ENCODE results near the gene LRRC8E. TPM values are rescaled to one million over a fixed set of nuclear protein-coding genes. Genes with fewer than 3 reads are reported as not detected.
A peak's percentile ranks its signal among the peaks of the same experiment; 100 is the strongest.

Gene LRRC8E
- total RNA-seq, 4 donors from 2014 or later = 0.79 to 6.5 (median 3.0) TPM

GRCh38 chr19:7900401-7900870 lies 12.1 kb downstream of the LRRC8E start:
- TF ChIP-seq CTCF (IDR thresholded peaks at IDR 0.05) = no peak
- DNase-seq (ENCODE audit: low spot score) (no peak), ATAC-seq (ENCODE audit: low FRiP score) (no peak)

GRCh38 chr19:7900931-7901330 lies 12.6 kb downstream of the LRRC8E start:
- no peak for DNase-seq (ENCODE audit: low spot score)

GRCh38 chr19:7901337-7901736 lies 13.0 kb downstream of the LRRC8E start:
- DNase-seq (ENCODE audit: low spot score) (no peak), ATAC-seq (ENCODE audit: low FRiP score) (no peak)
- no peak for TF ChIP-seq CTCF (IDR thresholded peaks at IDR 0.05)

More at GRCh38 chr19:7900931-7901330, 12.6 kb downstream of the LRRC8E start:
- TF ChIP-seq CTCF (IDR thresholded peaks at IDR 0.05) = no peak
- ATAC-seq (ENCODE audit: low FRiP score) = no peak

GRCh38 chr19:7902796-7903243 lies 14.5 kb downstream of the LRRC8E start:
- no peak for DNase-seq (ENCODE audit: low spot score)
- TF ChIP-seq CTCF (IDR thresholded peaks at IDR 0.05) = no peak
- ATAC-seq (ENCODE audit: low FRiP score) = no peak

GRCh38 chr19:7903244-7904073 lies 15.1 kb downstream of the LRRC8E start, which contains the start of gene MAP2K7:
MAP2K7 (plus strand) TSS chr19:7903877; CDS start chr19:7903945, 68 bp downstream.
- DNase-seq (ENCODE audit: low spot score) (peak; percentile 100), ATAC-seq (ENCODE audit: low FRiP score) (peak; percentile 95)
- no peak for TF ChIP-seq CTCF (IDR thresholded peaks at IDR 0.05)

- ATAC-seq (ENCODE audit: low FRiP score) (peak; percentile 5), DNase-seq (ENCODE audit: low spot score) (no peak)
- TF ChIP-seq CTCF (IDR thresholded peaks at IDR 0.05) = no peak
Observed at GRCh38 chr19:7904074-7905020, 16.0 kb downstream of the LRRC8E start.
